ENCODE data around the gene EYA4.

DNA sequence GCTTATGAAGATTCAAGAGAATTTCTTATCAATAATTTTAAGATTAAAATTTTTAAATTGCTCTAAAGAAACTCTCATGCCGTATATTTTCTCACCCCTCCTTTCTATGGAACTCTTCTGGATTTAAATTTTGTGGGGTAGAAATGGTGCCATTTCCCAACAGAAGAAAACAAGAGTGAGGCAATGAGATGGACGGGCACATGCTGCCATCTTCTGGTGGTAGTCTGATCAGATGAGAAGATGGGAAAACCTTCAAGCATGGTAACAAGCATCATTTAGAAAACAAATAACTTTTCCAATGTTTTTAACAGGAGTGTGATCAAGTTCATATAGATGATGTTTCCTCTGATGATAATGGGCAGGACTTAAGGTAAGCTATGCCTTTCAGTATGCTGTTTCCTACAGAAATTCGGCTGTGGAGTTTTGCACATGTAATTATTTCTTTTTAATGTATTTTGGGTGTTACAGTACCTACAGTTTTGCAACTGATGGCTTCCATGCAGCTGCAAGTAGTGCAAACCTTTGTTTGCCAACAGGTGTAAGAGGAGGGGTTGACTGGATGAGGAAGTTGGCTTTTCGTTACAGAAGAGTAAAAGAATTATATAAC is 271.4 kb downstream of the EYA4 start:
- TF ChIP-seq POLR2A (IDR thresholded peaks at IDR 0.05; ENCODE audit: low read depth, low read length), result no peak
- TF ChIP-seq, protein P1, sequence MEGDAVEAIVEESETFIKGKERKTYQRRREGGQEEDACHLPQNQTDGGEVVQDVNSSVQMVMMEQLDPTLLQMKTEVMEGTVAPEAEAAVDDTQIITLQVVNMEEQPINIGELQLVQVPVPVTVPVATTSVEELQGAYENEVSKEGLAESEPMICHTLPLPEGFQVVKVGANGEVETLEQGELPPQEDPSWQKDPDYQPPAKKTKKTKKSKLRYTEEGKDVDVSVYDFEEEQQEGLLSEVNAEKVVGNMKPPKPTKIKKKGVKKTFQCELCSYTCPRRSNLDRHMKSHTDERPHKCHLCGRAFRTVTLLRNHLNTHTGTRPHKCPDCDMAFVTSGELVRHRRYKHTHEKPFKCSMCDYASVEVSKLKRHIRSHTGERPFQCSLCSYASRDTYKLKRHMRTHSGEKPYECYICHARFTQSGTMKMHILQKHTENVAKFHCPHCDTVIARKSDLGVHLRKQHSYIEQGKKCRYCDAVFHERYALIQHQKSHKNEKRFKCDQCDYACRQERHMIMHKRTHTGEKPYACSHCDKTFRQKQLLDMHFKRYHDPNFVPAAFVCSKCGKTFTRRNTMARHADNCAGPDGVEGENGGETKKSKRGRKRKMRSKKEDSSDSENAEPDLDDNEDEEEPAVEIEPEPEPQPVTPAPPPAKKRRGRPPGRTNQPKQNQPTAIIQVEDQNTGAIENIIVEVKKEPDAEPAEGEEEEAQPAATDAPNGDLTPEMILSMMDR (IDR thresholded peaks at IDR 0.05; ENCODE audit: extremely low read depth in 1 of 2, insufficient read depth in 1 of 2, low read depth in 1 of 2, low read length in 2 of 2), result peak; percentile 21 to 49
- TF ChIP-seq, protein P2, sequence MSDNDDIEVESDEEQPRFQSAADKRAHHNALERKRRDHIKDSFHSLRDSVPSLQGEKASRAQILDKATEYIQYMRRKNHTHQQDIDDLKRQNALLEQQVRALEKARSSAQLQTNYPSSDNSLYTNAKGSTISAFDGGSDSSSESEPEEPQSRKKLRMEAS (IDR thresholded peaks at IDR 0.05; ENCODE audit: insufficient read depth, insufficient read length), result no peak
- TF ChIP-seq POLR2AphosphoS5 (IDR thresholded peaks at IDR 0.05; ENCODE audit: insufficient read depth, low read depth, low read length), result no peak
- no peak for TF ChIP-seq EZH2 (IDR thresholded peaks at IDR 0.05; ENCODE audit: borderline replicate concordance, low read depth, low read length, severe bottlenecking)
- no peak for TF ChIP-seq JUN (IDR thresholded peaks at IDR 0.05; ENCODE audit: borderline replicate concordance, insufficient read depth, insufficient read length, low read depth)
